Measurements from ENCODE around the gene FLACC1.
"Not testable (repeated sequence)": the region's sequence is repeated elsewhere in the genome, so short reads cannot be mapped to it uniquely, and the experiment has no call there.

The FLACC1 gene, protein sequence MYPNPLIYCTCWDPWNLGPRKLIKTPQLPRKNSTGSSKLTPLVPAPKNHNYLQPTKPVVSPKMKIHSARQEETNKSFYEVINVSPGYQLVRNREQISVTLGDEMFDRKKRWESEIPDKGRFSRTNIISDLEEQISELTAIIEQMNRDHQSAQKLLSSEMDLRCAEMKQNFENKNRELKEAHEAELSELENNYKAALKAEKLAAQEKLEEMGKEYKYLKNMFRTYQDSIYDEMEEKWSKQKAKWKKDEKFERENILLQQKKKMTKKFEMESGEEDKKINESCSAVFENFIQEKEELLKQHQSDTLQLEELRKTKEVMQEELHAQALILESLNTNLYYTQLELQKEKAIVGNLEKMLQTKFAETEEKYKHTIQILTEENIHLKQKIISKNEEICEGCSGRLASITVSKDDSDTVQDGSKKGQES
- total RNA-seq, result 0.59 to 2.6 (median 1.5) reads per million in 18 experiments

GRCh38 chr2:201357221-201357620, at the start of gene FLACC1:
Gene FLACC1 (minus strand): TSS chr2:201357345. CDS start chr2:201351404, 5,941 bp downstream.
- peak in 1 of 2 donors; percentile 23 for DNase-seq

DNA sequence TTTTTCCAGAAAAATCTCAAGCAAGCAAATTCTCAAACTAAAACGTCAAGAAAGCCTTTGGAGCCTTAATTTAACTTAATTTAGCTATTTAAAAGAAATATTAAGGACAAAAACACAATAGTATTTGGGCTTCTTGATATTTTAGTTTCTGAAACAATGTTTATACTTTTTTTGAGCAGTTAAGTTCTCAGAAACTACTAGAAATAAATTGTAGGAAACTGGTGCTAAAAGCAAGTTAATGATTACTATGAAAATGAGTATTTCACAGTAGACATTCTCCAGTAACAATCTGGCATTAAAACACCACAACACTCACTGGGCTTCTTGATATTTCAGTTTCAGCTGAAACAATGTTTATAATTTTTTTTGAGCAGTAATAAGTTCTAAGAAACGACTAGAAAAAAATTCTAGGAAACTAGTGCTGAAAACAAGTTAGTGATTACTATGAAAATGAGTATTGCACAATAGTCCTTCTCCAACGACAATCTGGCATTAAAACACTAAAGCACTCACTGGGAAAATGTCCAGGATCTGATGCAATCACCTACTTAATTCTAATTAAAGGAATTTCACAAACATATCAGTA, 49.0 kb upstream of the FLACC1 start:
- peak; percentile 14 to 87 for DNase-seq

DNA sequence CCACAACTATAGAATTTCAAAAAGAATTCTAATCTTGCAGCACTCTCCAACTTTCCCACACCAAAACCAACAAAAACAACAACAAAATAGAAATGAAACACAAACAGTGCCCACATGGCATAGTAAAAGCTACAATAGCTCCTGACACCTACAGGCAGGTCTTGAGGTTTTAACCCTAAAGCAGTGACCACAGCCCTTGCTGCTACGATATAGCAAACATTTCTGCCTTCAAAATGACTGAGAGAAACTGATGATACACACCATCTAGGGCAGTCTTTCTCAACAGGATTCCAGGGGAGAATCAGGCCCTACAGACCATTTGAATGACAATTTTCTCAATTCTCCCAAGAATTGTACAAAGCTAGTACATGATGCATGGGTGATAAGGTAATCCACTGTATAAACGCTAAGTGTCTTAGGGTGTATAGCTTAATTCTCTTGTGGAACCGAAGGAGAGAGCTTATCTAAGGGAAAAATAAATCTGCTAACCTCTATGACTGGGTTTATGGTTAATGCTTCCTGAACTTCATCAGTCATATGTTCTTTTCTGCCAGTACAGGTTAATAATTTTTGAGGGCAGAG, 47.6 kb upstream of the FLACC1 start:
- DNase-seq, result no peak

DNA sequence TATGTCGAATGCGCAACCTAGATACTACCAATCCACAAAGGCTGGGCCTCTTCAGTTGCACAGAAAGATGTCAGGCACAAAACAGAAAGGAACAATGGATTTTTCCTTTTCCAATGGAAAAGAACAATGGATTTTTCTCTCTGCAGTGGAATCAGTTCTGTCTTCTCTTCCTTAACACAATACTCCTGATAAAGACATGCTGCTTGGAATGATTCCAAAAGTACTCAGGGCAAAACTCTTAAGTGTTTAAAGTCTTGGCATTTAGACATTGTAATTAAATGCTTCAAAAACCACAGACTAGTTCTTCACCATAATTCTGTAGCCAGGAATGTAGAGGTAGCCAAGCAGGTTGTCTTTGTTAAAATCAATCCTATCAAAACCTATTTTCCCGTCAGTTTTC, 46.7 kb upstream of the FLACC1 start:
- no peak for DNase-seq

GRCh38 chr2:201402651-201403562, 45.8 kb upstream of the FLACC1 start:
- no peak for DNase-seq

GRCh38 chr2:201401815-201402214, 44.7 kb upstream of the FLACC1 start:
- no peak for DNase-seq

- DNase-seq, result no peak
Measured at GRCh38 chr2:201396595-201396994, 39.5 kb upstream of the FLACC1 start.

- no peak for DNase-seq
Measured at GRCh38 chr2:201383136-201383535, 26.0 kb upstream of the FLACC1 start.

GRCh38 chr2:201378496-201379397, 21.6 kb upstream of the FLACC1 start:
- no peak for DNase-seq

GRCh38 chr2:201377218-201377617, 20.1 kb upstream of the FLACC1 start:
- DNase-seq, result no peak

DNA sequence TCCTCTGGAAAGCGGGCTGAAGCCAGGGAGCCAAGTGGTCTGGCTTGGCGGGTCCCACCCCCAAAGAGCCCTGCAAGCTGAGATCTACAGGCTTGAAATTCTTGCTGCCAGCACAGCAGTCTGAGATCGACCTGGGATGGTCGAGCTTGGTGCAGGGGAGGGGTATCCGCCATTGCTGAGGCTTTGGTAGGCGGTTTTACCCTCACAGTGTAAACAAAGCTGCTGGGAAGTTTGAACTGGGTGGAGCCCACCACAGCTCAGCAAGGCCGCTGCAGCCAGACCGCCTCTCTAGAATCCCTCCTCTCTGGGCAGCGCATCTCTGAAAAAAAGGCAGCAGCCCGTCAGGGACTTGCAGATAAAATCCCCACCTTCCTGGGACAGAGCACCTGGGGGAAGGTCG, 12.6 kb upstream of the FLACC1 start:
- no peak for DNase-seq

DNA sequence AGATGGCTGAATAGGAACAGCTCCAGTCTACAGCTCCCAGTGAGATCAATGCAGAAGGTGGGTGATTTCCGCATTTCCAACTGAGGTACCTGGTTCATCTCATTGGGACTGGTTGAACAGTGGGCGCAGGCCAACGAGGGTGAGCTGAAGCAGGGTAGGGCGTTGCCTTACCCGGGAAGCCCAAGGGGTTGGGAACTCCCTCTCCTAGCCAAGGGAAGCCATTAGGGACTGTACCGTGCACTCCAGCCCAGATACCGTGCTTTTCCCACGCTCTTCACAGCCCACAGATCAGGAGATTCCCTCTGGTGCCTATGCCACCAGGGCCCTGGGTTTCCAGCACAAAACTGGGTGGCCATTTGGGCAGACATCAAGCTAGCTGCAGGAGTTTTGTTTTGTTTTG, 12.2 kb upstream of the FLACC1 start:
- DNase-seq, result not testable (repeated sequence)

GRCh38 chr2:201366146-201366545, 9.0 kb upstream of the FLACC1 start:
- no peak for DNase-seq

GRCh38 chr2:201363857-201364560, 6.9 kb upstream of the FLACC1 start:
- peak; percentile 51 to 52 for DNase-seq

DNA sequence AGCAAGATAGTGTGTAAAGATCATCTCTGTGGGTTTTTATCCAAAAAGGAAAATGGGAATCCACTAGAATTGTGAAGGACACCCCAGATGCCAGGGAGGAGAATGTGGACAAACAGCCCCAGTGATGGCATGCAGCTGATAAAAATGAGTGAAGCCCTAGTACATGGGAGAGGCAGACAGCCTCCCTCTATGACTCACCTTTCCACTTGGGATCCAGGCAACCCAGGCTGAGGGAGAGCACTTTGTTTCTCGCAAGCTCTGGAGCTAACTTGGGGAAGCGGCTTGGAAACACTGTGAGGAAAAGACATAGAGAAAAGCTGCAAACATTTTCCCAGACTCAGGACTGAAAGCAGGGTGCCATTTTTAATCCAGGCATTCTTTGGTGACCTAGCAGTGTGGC, 5.3 kb upstream of the FLACC1 start:
- no peak for DNase-seq

DNA sequence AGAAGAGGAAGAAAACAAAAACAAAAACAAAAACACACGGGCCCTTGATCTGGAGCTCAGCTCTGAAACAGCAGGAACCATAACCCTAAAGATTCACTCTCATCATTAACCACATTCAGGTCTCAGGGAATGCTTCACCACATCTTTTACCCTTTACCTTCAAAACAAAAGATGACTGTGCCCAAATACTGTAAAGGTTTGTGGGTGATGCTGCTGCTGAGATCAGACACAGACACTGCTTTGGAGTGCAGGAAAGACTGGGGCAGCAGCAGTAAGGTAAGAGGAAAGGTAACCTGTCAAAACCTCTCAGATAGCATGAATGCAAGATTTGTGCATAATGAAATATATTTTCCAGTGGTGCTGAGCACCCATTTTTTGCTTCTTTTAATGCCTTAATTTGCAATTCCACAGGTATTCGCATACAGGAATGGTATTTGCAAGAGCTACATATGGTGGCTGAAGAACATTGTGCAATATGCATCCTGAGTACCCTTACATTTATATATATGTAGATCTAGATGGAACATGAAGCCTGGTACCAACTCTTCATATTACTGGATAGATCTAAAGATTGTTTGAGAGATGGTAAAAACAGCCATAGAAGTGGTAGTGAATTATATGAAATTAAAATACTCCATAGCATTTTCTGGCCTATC, 4.1 kb upstream of the FLACC1 start:
- DNase-seq, result no peak

DNA sequence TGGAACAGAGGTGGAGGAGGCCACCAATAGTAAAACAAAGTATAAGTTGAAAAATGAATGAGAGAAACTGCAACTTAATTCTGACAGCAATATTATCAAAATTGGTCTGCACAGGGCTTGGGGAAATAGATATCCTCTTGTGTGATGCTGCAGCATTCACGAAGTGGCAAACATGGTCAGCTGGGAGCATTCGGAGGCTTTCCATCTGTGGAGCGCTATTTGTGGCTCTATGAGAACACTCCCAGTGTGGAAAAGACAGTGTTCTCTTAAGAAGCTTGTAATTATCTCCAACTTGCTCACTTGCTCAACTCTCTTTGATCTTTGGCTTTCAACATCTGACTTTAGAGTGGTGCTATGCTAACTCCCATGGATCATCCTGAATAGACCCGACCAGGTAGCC, 3.1 kb upstream of the FLACC1 start:
- no peak for DNase-seq

GRCh38 chr2:201358684-201359083, 1.5 kb upstream of the FLACC1 start:
- peak in 1 of 2 donors; percentile 17 for DNase-seq

DNA sequence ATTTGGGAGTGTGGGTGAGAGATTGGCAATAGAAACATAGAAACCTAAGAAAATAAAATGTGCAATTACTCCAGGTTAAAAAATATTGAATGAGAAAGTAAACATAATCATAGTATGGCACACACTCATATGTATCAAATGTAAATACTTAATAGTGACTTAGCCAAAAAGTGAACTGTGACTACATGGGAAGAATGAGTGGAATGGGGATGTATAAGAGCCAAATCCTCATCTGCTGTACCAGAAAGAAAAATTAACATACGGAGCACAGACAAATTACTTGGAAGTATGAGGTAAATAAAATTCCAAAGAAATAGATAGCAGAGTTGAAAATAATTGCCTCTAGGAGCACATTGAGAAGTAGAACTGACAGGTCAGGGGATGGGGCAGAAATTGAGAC, 4.0 kb downstream of the FLACC1 start:
- no peak for DNase-seq

- no peak for DNase-seq
Measured at GRCh38 chr2:201350879-201351278, 6.3 kb downstream of the FLACC1 start.
